ENCODE results near the gene PLAGL2. TPM values are rescaled to one million over a fixed set of nuclear protein-coding genes. Genes with fewer than 3 reads are reported as not detected.

Gene PLAGL2
- total and polyA plus RNA-seq, 2 experiments from 2014 or later: 13.2 to 28.2 TPM

GRCh38 chr20:32218156-32218900, 10.8 kb upstream of the PLAGL2 start:
- H3K36me3 ChIP-seq (ENCODE audit: insufficient read depth): peaks cover 67% of the 10 kb centered on the region
- Mint-ChIP-seq H3K9me3 (no peaks in the 10 kb centered on the region), H3K27ac (no peak overlapping the region), H3K36me3 (ENCODE audit: low read depth) (peaks cover 61% of the 10 kb centered on the region), H3K27me3 (ENCODE audit: insufficient read depth, low read depth, poor library complexity) (no peaks in the 10 kb centered on the region), H3K4me3 (no peak overlapping the region), H3K4me1 (no peaks in the 10 kb centered on the region)
- H3K27ac ChIP-seq (ENCODE audit: low read depth): 0 out of 2 replicates have a peak overlapping the region, but pooled peaks have one; percentile 33
- H3F3A ChIP-seq (replicated peaks; ENCODE audit: low read depth): peaks cover 19% of the 10 kb centered on the region; the same call in 1 of the 2 replicates
- H3K27me3 ChIP-seq (ENCODE audit: insufficient read depth): no peaks in the 10 kb centered on the region
- DNase-seq (ENCODE audit: low spot score) (no peak), ATAC-seq (no peak)
- TF ChIP-seq NANOG (IDR thresholded peaks at IDR 0.05; ENCODE audit: borderline replicate concordance) (no peak), STAT1 (IDR thresholded peaks at IDR 0.05; ENCODE audit: unreplicated experiment) (no peak), ZNF331 (CRISPR knock-in tag; IDR thresholded peaks at IDR 0.05; ENCODE audit: low read depth) (no peak), ZNF462 (CRISPR knock-in tag; IDR thresholded peaks at IDR 0.05) (no peak), POLR2AphosphoS5 (IDR thresholded peaks at IDR 0.05; ENCODE audit: low read depth) (no peak), EZH2phosphoT487 (IDR thresholded peaks at IDR 0.05; ENCODE audit: unreplicated experiment) (no peak), JUNB (IDR thresholded peaks at IDR 0.05; ENCODE audit: unreplicated experiment) (no peak), CTCF (conservative IDR thresholded peaks at IDR 0.05; ENCODE audit: low read depth in 2 of 2) (no peak), CREB1 (CRISPR knock-in tag; IDR thresholded peaks at IDR 0.05; ENCODE audit: low read depth) (no peak), EZH2 (IDR thresholded peaks at IDR 0.05; ENCODE audit: low read depth, unreplicated experiment) (no peak)
- TF ChIP-seq, protein P1, sequence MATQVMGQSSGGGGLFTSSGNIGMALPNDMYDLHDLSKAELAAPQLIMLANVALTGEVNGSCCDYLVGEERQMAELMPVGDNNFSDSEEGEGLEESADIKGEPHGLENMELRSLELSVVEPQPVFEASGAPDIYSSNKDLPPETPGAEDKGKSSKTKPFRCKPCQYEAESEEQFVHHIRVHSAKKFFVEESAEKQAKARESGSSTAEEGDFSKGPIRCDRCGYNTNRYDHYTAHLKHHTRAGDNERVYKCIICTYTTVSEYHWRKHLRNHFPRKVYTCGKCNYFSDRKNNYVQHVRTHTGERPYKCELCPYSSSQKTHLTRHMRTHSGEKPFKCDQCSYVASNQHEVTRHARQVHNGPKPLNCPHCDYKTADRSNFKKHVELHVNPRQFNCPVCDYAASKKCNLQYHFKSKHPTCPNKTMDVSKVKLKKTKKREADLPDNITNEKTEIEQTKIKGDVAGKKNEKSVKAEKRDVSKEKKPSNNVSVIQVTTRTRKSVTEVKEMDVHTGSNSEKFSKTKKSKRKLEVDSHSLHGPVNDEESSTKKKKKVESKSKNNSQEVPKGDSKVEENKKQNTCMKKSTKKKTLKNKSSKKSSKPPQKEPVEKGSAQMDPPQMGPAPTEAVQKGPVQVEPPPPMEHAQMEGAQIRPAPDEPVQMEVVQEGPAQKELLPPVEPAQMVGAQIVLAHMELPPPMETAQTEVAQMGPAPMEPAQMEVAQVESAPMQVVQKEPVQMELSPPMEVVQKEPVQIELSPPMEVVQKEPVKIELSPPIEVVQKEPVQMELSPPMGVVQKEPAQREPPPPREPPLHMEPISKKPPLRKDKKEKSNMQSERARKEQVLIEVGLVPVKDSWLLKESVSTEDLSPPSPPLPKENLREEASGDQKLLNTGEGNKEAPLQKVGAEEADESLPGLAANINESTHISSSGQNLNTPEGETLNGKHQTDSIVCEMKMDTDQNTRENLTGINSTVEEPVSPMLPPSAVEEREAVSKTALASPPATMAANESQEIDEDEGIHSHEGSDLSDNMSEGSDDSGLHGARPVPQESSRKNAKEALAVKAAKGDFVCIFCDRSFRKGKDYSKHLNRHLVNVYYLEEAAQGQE (IDR thresholded peaks at IDR 0.05; ENCODE audit: unreplicated experiment): no peak
- TF ChIP-seq, protein P2, sequence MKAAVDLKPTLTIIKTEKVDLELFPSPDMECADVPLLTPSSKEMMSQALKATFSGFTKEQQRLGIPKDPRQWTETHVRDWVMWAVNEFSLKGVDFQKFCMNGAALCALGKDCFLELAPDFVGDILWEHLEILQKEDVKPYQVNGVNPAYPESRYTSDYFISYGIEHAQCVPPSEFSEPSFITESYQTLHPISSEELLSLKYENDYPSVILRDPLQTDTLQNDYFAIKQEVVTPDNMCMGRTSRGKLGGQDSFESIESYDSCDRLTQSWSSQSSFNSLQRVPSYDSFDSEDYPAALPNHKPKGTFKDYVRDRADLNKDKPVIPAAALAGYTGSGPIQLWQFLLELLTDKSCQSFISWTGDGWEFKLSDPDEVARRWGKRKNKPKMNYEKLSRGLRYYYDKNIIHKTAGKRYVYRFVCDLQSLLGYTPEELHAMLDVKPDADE (IDR thresholded peaks at IDR 0.05): no peak
- no peaks in the 10 kb centered on the region for H3K9me2 ChIP-seq (ENCODE audit: insufficient read depth)
- no peak overlapping the region for H3K4me3 ChIP-seq
- no peak overlapping the region for H2AFZ ChIP-seq
- H4K20me1 ChIP-seq (replicated peaks; ENCODE audit: insufficient read depth): peaks cover 47% of the 10 kb centered on the region
- no peaks in the 10 kb centered on the region for H3K4me1 ChIP-seq (ENCODE audit: insufficient read depth)
- peaks cover 6% of the 10 kb centered on the region for H3K79me2 ChIP-seq (replicated peaks; ENCODE audit: insufficient read depth)
- no peak overlapping the region for H3K4me2 ChIP-seq

Data from GM23338 (cell line).